GM23248 (cell line): ENCODE measurements around the gene EPB41L5.

ENCODE experiments used
- EZH2 ChIP-seq: fragments of 200-600 bp; sonication (generic); IDR thresholded peaks from 2 replicates; pipeline ENCODE4 v1.6.1; 2018; ENCODE audit warnings: antibody characterized with exemption, mild to moderate bottlenecking; ENCODE audit not compliant: insufficient read depth, poor library complexity, severe bottlenecking
- EZH2phosphoT487 ChIP-seq: fragments of 200-600 bp; sonication (generic); IDR thresholded peaks from 2 replicates; pipeline ENCODE4 v1.6.1; 2018; ENCODE audit warnings: antibody characterized with exemption, moderate library complexity, mild to moderate bottlenecking, low read depth; ENCODE audit not compliant: insufficient read depth

DNA sequence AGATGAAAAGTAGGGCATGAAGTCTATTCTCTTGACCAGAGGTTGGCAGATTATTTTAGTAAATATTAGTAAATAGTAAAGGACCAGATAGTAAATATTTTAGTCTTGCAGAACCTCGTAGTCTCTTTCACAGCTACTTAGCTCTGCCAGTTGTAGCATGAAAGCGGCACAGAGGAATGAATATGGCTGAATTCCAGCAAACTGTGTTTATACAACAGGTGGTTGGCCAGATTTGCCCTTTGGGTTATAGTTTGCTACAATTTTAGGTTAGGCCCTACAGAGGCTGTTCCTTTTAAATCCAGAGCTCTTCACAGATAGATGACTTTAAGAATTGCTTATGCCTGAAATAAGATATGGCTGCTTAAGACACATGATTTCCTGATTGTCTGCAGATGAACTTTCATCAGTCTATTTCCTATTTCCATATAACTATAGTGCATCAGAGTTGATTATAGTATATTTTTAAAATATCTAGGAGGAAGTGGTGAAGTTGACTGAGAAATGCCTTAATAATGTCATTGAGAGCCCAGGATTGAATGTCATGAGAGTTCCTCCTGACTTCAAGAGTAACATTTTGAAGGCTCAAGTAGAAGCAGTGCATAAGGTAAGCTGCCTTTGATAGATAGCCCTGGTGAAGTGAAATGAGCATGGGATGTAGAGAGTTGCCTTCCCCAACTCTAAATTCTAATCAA lies 129.8 kb downstream of the EPB41L5 start:
- TF ChIP-seq EZH2 (no peak), EZH2phosphoT487 (no peak)
